Right ventricle myocardium superior (tissue), 1 donor: ENCODE measurements around the gene APEX1. TPM values are rescaled to one million over a fixed set of nuclear protein-coding genes. Genes with fewer than 3 reads are reported as not detected.

ENCODE experiments used
- ATAC-seq: fragments of 200-7000 bp; cut with Tn5 transposase; one replicate; pipeline ENCODE4 v1.9.1; 2020; ENCODE audit warnings: mild to moderate bottlenecking; ENCODE audit not compliant: poor library complexity
- DNase-seq: peaks from one replicate; pipeline ENCODE4 v3.0.0-alpha.2; 2020
- intact Hi-C: fragments of 100-400 bp; cut with DNase I; formaldehyde crosslinking; loops from one replicate; pipeline ENCODE4 v1.11.2; 2022
- total RNA-seq: library from RNA; stranded (reverse); fragmentation: NEBNext Ultra II Directional; extraction: Animal tissue kit (Norgen Biotek cat#: 25700); gene quantifications from one replicate; pipeline ENCODE4 v1.2.1, GENCODE V29; 2021
- donor health status: DM: no; HTN: yes; CAD: no; lungs with severe emphysema.

Gene APEX1
- total RNA-seq, 1 donor from 2014 or later, result 69.2 TPM

- ATAC-seq (peak; percentile 98), DNase-seq (peak; percentile 99)
- intact Hi-C loops, result no loop called here
Measured at GRCh38 chr14:20461225-20462141, 6.5 kb downstream of the APEX1 start, which contains the start of gene PIP4P1. PIP4P1 (minus strand) TSS chr14:20461434; CDS start chr14:20461325, 109 bp downstream.

- intact Hi-C loops, result no loop called here
- DNase-seq (peak; percentile 46), ATAC-seq (no peak)
Measured at GRCh38 chr14:20468764-20469241, 13.8 kb downstream of the APEX1 start.

GRCh38 chr14:20469242-20469889, 14.3 kb downstream of the APEX1 start, which contains the start of gene PNP:
PNP (plus strand) TSS chr14:20469406; CDS start chr14:20469525, 119 bp downstream.
- ATAC-seq (peak; percentile 98), DNase-seq (peak; percentile 91)
- intact Hi-C loops, result no loop called here

- intact Hi-C loops, result no loop called here
- no peak for DNase-seq
- peak; percentile 52 for ATAC-seq
Measured at GRCh38 chr14:20469890-20470602, 15.0 kb downstream of the APEX1 start.

GRCh38 chr14:20470603-20470901, 15.5 kb downstream of the APEX1 start:
- ATAC-seq (no peak), DNase-seq (no peak)
- intact Hi-C loops, result no loop called here

GRCh38 chr14:20472536-20473169, 17.6 kb downstream of the APEX1 start:
- no peak for DNase-seq
- intact Hi-C loops, result no loop called here
- no peak for ATAC-seq

GRCh38 chr14:20476776-20477175, 21.8 kb downstream of the APEX1 start:
- DNase-seq (no peak), ATAC-seq (no peak)
- intact Hi-C loops, result no loop called here

- intact Hi-C loops, result no loop called here
- DNase-seq (peak; percentile 73), ATAC-seq (peak; percentile 88)
Measured at GRCh38 chr14:20477211-20477876, 22.3 kb downstream of the APEX1 start.

- intact Hi-C loops, result no loop called here
- no peak for DNase-seq
- ATAC-seq, result no peak
Measured at GRCh38 chr14:20478894-20479293, 23.9 kb downstream of the APEX1 start.

GRCh38 chr14:20482382-20482781, 27.4 kb downstream of the APEX1 start:
- ATAC-seq, result no peak
- no peak for DNase-seq
- intact Hi-C loops, result no loop called here

GRCh38 chr14:20485900-20486299, 30.9 kb downstream of the APEX1 start:
- DNase-seq (no peak), ATAC-seq (no peak)
- intact Hi-C loops, result no loop called here

- ATAC-seq (no peak), DNase-seq (no peak)
- intact Hi-C loops, result no loop called here
Measured at GRCh38 chr14:20486684-20487395, 31.8 kb downstream of the APEX1 start.

- intact Hi-C loops, result no loop called here
- no peak for ATAC-seq
- DNase-seq, result no peak
Measured at GRCh38 chr14:20487396-20487725, 32.3 kb downstream of the APEX1 start.

- peak; percentile 12 for ATAC-seq
Measured at GRCh38 chr14:20489093-20489994, 34.3 kb downstream of the APEX1 start.

GRCh38 chr14:20490563-20490962, 35.5 kb downstream of the APEX1 start:
- ATAC-seq (no peak), DNase-seq (no peak)
- intact Hi-C loops, result no loop called here

More at GRCh38 chr14:20489093-20489994, 34.3 kb downstream of the APEX1 start:
- no peak for DNase-seq
- intact Hi-C loops, result no loop called here

GRCh38 chr14:20492486-20492885, 37.5 kb downstream of the APEX1 start:
- intact Hi-C loops, result no loop called here
- no peak for ATAC-seq
- DNase-seq, result no peak

- no peak for DNase-seq
- intact Hi-C loops, result no loop called here
- ATAC-seq, result peak; percentile 63
Measured at GRCh38 chr14:20493634-20494033, 38.6 kb downstream of the APEX1 start.
